Vagina (tissue), 2 donors: Measurements from ENCODE around the gene RMDN2.

Experiments used
- CTCF ChIP-seq, 3 experiments: fragments of 450-650 bp in 2 of 3; fragments of 200-600 bp in 1 of 3; sonication (generic) in 1 of 3; IDR thresholded peaks; one replicate each; pipeline ENCODE4 v1.5.1; 2017 to 2019; ENCODE audit warnings: antibody characterized with exemption in 3 of 3, mild to moderate bottlenecking in 2 of 3, moderate library complexity in 2 of 3
- POLR2AphosphoS5 ChIP-seq, 2 donors: sonication (generic); formaldehyde crosslinking; IDR thresholded peaks; one replicate each; pipeline ENCODE4 v1.9.0; 2017; ENCODE audit warnings: antibody characterized with exemption in 2 of 2, mild to moderate bottlenecking in 2 of 2, low read depth in 1 of 2; ENCODE audit not compliant: insufficient read depth in 1 of 2

DNA sequence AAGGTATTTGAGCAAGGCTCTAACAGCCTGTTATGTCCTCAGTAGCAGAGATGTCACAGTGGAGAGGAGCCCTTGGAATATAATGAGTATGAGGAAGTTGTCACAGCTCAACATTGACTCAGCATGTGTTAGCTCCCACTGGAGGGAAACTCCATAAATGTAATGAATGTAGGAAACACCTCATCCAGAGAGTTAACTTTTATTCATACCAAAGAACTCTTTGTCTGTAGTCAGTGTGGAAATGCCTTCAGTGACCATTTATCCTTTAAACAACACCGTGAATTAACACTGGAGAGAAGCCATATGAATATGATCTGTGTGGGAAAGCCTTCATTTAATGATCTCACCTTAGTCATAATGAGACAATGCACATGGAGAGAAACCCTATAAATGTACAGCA lies 91.1 kb downstream of the RMDN2 start:
- TF ChIP-seq CTCF (IDR thresholded peaks at IDR 0.05): no peak
- TF ChIP-seq POLR2AphosphoS5 (IDR thresholded peaks at IDR 0.05; ENCODE audit: insufficient read depth in 1 of 2, low read depth in 1 of 2): no peak
